ENCODE data around the gene BBS4. TPM values are rescaled to one million over a fixed set of nuclear protein-coding genes. Genes with fewer than 3 reads are reported as not detected.

BBS4 gene
- total and polyA plus RNA-seq, 4 donors = 13.0 to 65.3 (median 19.5) TPM

- WGBS, 2 donors = 22 to 27% methylated on average over 3 of the region's 3 CpGs
- no peaks in the 10 kb centered on the region for H3K9me3 ChIP-seq (ENCODE audit: control insufficient read depth in 4 of 4, insufficient read depth in 3 of 4, low read length in 3 of 4)
- no peaks in the 10 kb centered on the region for H3K4me1 ChIP-seq (ENCODE audit: control insufficient read depth in 5 of 5, insufficient read depth in 5 of 5, low read length in 5 of 5)
- no peak for TF ChIP-seq CTCF (IDR thresholded peaks at IDR 0.05; ENCODE audit: control extremely low read depth, extremely low read depth)
- H3K4me3 ChIP-seq = no peak overlapping the region
- no peak overlapping the region for H3K9ac ChIP-seq (ENCODE audit: insufficient read depth in 1 of 2, low read length in 2 of 2)
- ATAC-seq (ENCODE audit: insufficient read depth, low FRiP score) = no peak
- no peak for DNase-seq
- H3K27ac ChIP-seq (ENCODE audit: low read depth in 1 of 2, low read length in 1 of 2) = no peak overlapping the region
- H3K36me3 ChIP-seq (ENCODE audit: control insufficient read depth in 4 of 4, insufficient read depth in 4 of 4, low read length in 4 of 4) = no peaks in the 10 kb centered on the region
- peaks cover 0 to 4% (median under 1%) of the 10 kb centered on the region in 3 donors for H3K27me3 ChIP-seq (ENCODE audit: control insufficient read depth in 3 of 3, insufficient read depth in 3 of 3, low read length in 2 of 3)
Measured at GRCh38 chr15:72671525-72671924, 14.5 kb upstream of the BBS4 start.

DNA sequence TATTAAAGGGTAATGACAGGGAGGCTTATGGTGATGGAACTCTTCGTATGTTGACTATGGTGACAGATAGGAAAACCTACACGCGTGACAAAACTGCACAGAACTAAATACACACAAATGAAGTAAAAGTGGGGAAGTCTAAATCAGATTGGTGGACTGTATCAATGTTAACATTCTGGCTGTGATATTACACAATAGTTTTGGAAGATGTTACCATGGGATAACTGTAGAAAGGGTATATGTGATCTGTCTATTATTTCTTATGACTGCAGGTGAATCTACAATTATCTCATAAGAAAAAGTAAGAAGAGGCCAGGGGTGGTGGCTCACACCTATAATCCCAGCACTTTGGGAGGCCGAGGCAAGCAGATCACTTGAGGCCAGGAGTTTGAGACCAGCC is 9.2 kb upstream of the BBS4 start:
- no peak for ATAC-seq (ENCODE audit: insufficient read depth, low FRiP score)
- no peak overlapping the region for H3K27ac ChIP-seq (ENCODE audit: low read depth in 1 of 2, low read length in 1 of 2)
- H3K36me3 ChIP-seq (ENCODE audit: control insufficient read depth in 4 of 4, insufficient read depth in 4 of 4, low read length in 4 of 4) = no peaks in the 10 kb centered on the region
- H3K9ac ChIP-seq (ENCODE audit: insufficient read depth in 1 of 2, low read length in 2 of 2) = no peak overlapping the region
- no peaks in the 10 kb centered on the region for H3K4me1 ChIP-seq (ENCODE audit: control insufficient read depth in 5 of 5, insufficient read depth in 5 of 5, low read length in 5 of 5)
- H3K27me3 ChIP-seq (ENCODE audit: control insufficient read depth in 3 of 3, insufficient read depth in 3 of 3, low read length in 2 of 3) = peaks cover 0 to 22% (median 13%) of the 10 kb centered on the region in 3 donors
- no peaks in the 10 kb centered on the region for H3K9me3 ChIP-seq (ENCODE audit: control insufficient read depth in 4 of 4, insufficient read depth in 3 of 4, low read length in 3 of 4)
- TF ChIP-seq CTCF (IDR thresholded peaks at IDR 0.05; ENCODE audit: control extremely low read depth, extremely low read depth) = no peak
- 89 to 92% methylated on average over 4 of the region's 4 CpGs for WGBS, 2 donors
- H3K4me3 ChIP-seq = no peak overlapping the region
- DNase-seq = no peak

- Histone ChIP-seq H3K27ac (ENCODE audit: low read depth in 1 of 2, low read length in 1 of 2) (no peak overlapping the region), H3K4me1 (ENCODE audit: control insufficient read depth in 5 of 5, insufficient read depth in 5 of 5, low read length in 5 of 5) (peaks cover 0 to 5% (median 0%) of the 10 kb centered on the region in 5 donors), H3K9ac (ENCODE audit: insufficient read depth in 1 of 2, low read length in 2 of 2) (no peak overlapping the region), H3K36me3 (ENCODE audit: control insufficient read depth in 4 of 4, insufficient read depth in 4 of 4, low read length in 4 of 4) (no peaks in the 10 kb centered on the region), H3K27me3 (ENCODE audit: control insufficient read depth in 3 of 3, insufficient read depth in 3 of 3, low read length in 2 of 3) (peaks cover 0 to 22% (median 9%) of the 10 kb centered on the region in 3 donors), H3K9me3 (ENCODE audit: control insufficient read depth in 4 of 4, insufficient read depth in 3 of 4, low read length in 3 of 4) (no peaks in the 10 kb centered on the region), H3K4me3 (no peak overlapping the region)
- TF ChIP-seq CTCF (IDR thresholded peaks at IDR 0.05; ENCODE audit: control extremely low read depth, extremely low read depth) = no peak
- DNase-seq (no peak), ATAC-seq (ENCODE audit: insufficient read depth, low FRiP score) (no peak)
- 51 to 53% methylated on average over 3 of the region's 3 CpGs for WGBS, 2 donors
Measured at GRCh38 chr15:72680931-72681330, 5.1 kb upstream of the BBS4 start.

DNA sequence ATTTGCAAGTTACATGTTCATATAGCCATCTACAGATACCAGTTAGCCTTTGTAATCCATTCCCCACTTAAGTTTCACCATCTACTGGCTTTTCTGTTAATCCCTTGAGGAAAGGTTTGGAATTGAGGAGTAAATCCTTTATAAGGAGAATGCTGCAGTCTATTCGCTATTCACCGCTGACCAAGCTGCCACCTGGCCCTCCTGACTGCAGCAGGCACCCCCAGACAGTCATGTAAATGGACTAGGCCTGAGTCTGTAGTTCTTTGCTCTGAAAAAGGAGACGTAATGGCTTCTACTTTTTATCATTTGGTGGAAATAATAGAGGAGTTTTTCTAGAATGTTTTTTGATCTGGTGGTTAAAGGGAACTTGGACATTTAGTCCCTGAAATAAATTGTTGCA is 3.2 kb upstream of the BBS4 start:
- H3K27ac ChIP-seq (ENCODE audit: low read depth in 1 of 2, low read length in 1 of 2) = no peak overlapping the region
- peaks cover 0 to 5% (median 0%) of the 10 kb centered on the region in 5 donors for H3K4me1 ChIP-seq (ENCODE audit: control insufficient read depth in 5 of 5, insufficient read depth in 5 of 5, low read length in 5 of 5)
- H3K4me3 ChIP-seq = no peak overlapping the region
- DNase-seq = no peak
- WGBS, 2 donors = 92% methylated on average over 3 of the region's 3 CpGs
- no peak overlapping the region for H3K9ac ChIP-seq (ENCODE audit: insufficient read depth in 1 of 2, low read length in 2 of 2)
- H3K36me3 ChIP-seq (ENCODE audit: control insufficient read depth in 4 of 4, insufficient read depth in 4 of 4, low read length in 4 of 4) = no peaks in the 10 kb centered on the region
- peaks cover 0 to 18% (median 5%) of the 10 kb centered on the region in 3 donors for H3K27me3 ChIP-seq (ENCODE audit: control insufficient read depth in 3 of 3, insufficient read depth in 3 of 3, low read length in 2 of 3)
- no peaks in the 10 kb centered on the region for H3K9me3 ChIP-seq (ENCODE audit: control insufficient read depth in 4 of 4, insufficient read depth in 3 of 4, low read length in 3 of 4)
- TF ChIP-seq CTCF (IDR thresholded peaks at IDR 0.05; ENCODE audit: control extremely low read depth, extremely low read depth) = no peak
- ATAC-seq (ENCODE audit: insufficient read depth, low FRiP score) = no peak
